GM19467 (cell line): ENCODE data around the gene FNBP1.

Experiments used
- ATAC-seq: cut with Tn5 transposase; IDR thresholded peaks from one replicate; pipeline ENCODE4 v1.9.1; 2021; ENCODE audit warnings: mild to moderate bottlenecking, moderate library complexity; ENCODE audit not compliant: unreplicated experiment

Gene FNBP1

GRCh38 chr9:130049431-130050210, 6.6 kb upstream of the FNBP1 start:
- ATAC-seq = no peak

DNA sequence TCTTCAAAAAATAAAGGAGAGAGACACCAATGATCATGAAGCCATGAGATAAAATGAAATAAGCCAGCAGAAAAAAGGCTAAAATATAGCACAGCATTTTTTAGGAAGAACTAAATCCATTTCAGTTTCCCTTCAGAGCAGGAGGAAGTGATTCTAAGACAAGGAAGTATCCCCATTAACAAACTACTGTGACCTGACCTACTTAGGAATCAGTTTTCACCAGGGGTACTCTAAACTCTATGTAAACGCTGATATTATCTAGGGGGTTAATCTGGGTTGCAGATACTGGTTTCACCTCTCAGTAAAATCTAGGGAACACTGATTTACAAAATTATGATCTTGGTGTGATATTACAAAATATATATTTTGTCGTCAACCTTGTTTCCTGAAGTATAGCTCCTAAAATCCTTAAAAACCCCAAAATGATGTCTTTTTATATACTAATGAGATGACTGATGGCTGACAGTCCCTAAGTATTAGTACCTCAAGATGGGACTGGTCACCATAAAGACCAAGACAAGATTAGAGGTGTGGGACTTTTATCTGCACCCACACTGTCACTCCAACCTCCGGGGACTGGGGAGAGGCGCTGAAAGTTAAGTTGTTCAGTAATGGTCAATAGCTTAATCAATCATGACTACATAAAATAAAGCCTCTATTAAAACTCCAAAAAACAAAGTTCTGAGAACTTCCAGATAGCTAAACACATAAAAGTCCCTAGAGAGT, 2.9 kb upstream of the FNBP1 start:
- no peak for ATAC-seq

DNA sequence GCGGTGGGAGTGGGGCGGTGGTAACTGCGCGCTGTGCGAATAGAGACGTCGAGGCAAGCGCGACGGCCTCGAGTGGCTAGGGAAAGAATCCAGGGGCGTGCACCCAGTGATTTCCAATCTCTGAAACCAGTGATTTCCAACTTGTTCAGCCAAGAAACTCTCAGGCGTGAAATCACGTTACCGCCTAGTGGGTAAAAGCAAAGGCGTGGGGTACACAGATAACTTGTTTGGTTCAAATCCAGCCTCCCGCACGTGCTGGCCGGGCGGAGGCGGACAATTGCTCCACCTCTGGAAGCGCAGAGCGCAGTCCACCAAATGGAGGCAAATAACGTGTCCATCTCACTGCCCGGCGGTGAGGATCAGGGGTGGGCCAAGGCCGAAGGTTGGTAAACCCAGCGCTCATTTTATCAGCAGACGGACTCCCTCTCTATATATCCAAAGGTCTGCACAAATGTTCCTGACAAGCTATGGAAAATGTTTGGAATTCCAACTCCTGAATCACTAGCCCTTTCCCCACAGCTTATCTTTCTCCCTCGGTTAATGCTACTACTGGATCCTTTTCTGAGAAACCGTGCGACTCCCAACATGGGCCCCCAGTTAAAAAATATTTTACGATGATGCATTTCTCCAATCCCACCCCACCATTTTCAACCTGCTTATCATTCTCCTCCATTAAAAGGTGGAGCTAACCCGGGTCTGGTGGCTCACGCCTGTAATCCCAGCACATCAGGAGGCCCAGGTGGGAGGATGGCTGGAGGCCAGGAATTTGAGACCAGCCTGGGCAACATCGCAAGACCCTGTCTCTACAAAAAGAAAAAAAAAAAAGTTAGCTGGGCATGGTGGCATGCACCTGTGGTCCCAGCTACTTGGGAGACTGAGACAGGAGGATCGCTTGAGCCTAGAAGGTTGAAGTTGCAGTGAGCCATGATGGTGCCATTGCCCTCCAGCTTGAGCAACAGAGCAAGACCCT, 950 bp upstream of the FNBP1 start:
- no peak for ATAC-seq

- ATAC-seq = no peak
Observed at GRCh38 chr9:130042406-130042884, 544 bp downstream of the FNBP1 start.

- no peak for ATAC-seq
Observed at GRCh38 chr9:130041648-130042405, 1.2 kb downstream of the FNBP1 start.

DNA sequence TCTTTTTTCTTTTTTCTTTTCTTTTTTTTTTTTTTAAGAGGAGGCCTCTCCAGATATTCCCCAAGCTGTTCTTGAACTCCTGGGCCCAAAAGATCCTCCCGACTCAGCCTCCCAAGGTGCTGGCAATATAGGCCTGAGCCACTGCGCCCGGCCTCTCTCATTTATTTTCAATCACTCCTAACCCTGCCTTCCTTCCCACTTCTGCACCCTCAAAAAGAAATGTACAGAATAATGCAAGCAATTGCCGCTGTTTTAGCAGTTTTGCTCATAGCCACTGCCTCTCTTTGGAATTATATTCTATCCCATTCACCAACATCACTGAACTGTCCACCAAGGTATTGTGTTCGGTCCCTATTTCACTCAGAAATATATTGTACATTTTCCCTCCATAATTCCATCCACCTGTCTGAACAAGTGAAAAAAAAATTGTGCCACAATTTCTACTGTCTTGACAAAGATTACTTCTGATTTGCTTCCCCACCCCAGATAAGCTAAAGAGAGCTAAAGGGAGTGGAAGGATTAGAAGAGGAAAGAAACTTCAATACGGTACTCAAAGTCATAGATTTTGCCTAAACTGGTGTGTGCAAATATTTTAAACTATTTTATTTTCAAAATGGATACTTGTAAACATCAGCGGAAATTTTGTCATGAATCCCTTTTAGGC, 1.9 kb downstream of the FNBP1 start:
- no peak for ATAC-seq

GRCh38 chr9:130039528-130040147, 3.4 kb downstream of the FNBP1 start:
- ATAC-seq = no peak

GRCh38 chr9:130036099-130036498, 6.9 kb downstream of the FNBP1 start:
- ATAC-seq = no peak

GRCh38 chr9:130034570-130034969, 8.4 kb downstream of the FNBP1 start:
- no peak for ATAC-seq

GRCh38 chr9:130030651-130031127, 12.3 kb downstream of the FNBP1 start:
- no peak for ATAC-seq

DNA sequence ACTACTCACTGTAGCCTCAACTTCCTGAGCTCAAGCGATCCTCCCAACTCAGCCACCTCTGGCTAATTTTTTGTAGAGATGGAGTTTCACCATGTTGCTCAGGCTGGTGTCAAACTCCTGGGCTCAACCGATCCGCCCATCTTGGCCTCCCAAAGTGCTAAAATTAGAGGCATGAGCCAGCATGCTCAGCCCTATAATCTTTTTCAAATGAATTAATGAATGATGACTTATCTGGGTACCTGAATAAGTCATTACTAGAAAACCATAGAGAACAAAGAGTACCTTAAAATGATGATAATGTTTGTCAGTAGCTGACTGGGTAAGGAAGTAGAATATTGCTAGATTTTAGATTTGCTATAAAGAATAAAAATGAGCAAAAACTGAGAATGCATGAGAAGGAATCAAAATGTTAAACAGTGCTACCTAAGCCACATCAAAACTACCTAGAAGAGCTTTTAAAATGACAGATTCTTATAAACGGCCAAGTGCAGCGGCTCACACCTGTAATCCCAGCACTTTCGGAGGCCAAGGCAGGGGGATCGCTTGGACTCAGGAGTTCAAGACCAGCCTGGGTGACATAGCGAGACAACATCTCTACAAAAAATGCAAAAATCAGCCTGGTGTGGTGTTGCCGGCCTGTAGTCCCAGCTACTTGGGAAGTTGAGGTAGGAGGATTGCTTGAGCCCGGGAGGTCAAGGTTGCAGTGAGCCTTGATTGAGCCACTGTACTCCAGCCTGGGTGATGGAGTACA, 13.6 kb downstream of the FNBP1 start:
- no peak for ATAC-seq

- ATAC-seq = no peak
Observed at GRCh38 chr9:130028493-130029222, 14.3 kb downstream of the FNBP1 start.

GRCh38 chr9:130027533-130028365, 15.2 kb downstream of the FNBP1 start:
- ATAC-seq = no peak

GRCh38 chr9:130026583-130027340, 16.2 kb downstream of the FNBP1 start:
- no peak for ATAC-seq

GRCh38 chr9:130024597-130024994, 18.4 kb downstream of the FNBP1 start:
- no peak for ATAC-seq

DNA sequence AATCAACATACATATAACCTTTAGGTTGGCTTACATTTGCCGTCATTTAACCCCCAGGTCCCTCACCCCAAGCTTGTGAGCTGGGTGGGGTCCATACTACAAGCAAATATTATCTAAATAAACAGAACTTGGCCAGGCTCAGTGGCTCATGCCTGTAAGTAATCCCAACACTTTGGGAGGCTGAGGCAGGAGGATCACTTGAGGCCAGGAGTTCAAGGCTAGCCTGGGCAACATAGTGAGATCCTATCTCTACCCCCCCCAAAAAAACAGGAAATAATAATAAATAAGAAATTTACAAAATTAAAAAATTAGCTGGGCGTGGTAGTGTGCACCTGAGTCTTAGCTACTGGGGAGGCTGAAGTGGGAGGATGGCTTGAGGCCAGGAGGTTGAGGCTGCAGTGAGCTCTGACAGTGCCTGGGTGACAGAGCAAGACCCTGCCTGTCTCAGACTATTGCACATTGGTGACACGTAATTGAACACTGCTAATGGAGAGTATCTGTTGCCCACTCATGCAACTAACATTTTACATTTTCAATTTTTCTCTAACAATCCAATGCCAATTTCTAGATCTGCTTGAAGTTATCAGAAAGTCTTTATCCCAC, 18.9 kb downstream of the FNBP1 start:
- no peak for ATAC-seq
